Sigmoid colon (tissue), 4 donors: ENCODE measurements around the gene SCNM1.

Experiments
- EP300 ChIP-seq, 4 donors: sonication (generic); formaldehyde crosslinking; IDR thresholded peaks; one replicate each; pipeline ENCODE4 v1.6.1; 2017; ENCODE audit warnings: antibody characterized with exemption in 4 of 4
- POLR2AphosphoS5 ChIP-seq, 4 donors: sonication (generic); formaldehyde crosslinking; IDR thresholded peaks; one replicate each; pipeline ENCODE4 v1.6.1; 2017; ENCODE audit warnings: antibody characterized with exemption in 4 of 4
- TF ChIP-seq, protein P1 (sequence below), 4 experiments: fragments of 450-650 bp in 3 of 4; fragments of 200-600 bp in 1 of 4; IDR thresholded peaks; one replicate each; pipeline ENCODE4 v1.5.1; 2016 to 2019; ENCODE audit warnings: antibody characterized with exemption in 4 of 4, mild to moderate bottlenecking in 3 of 4, moderate library complexity in 2 of 4

DNA sequence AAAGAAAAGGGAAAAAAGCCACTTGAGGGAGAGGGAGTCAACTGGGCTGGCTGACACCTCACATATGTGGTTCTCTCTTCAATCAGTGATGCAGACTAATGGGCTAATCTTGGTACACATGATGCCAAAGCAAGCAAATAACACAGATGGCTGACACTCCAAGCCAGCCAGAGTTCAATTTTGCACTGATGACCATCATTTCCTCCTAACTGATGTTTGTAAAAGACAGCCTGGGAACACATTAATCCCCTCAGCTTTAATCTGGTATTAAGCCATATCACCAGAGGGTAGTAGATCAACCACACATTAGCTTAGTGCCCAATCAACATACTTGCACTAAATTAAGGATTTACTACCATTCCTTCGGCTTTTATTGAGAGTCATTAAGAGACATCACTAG, 21.3 kb downstream of the SCNM1 start:
- TF ChIP-seq, protein P1, sequence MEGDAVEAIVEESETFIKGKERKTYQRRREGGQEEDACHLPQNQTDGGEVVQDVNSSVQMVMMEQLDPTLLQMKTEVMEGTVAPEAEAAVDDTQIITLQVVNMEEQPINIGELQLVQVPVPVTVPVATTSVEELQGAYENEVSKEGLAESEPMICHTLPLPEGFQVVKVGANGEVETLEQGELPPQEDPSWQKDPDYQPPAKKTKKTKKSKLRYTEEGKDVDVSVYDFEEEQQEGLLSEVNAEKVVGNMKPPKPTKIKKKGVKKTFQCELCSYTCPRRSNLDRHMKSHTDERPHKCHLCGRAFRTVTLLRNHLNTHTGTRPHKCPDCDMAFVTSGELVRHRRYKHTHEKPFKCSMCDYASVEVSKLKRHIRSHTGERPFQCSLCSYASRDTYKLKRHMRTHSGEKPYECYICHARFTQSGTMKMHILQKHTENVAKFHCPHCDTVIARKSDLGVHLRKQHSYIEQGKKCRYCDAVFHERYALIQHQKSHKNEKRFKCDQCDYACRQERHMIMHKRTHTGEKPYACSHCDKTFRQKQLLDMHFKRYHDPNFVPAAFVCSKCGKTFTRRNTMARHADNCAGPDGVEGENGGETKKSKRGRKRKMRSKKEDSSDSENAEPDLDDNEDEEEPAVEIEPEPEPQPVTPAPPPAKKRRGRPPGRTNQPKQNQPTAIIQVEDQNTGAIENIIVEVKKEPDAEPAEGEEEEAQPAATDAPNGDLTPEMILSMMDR (IDR thresholded peaks at IDR 0.05), result no peak
- TF ChIP-seq EP300 (IDR thresholded peaks at IDR 0.05) (no peak), POLR2AphosphoS5 (IDR thresholded peaks at IDR 0.05) (no peak)
